GM18526 (cell line): ENCODE measurements around the gene SYNGR1.

Source experiments
- POLR2A ChIP-seq: IDR thresholded peaks from 3 replicates; pipeline ENCODE4 v1.6.1; 2011; ENCODE audit not compliant: insufficient read length; ENCODE audit errors: extremely low read depth

The SYNGR1 gene

GRCh38 chr22:39379756-39380730 lies 30.3 kb downstream of the SYNGR1 start:
- no peak for TF ChIP-seq POLR2A

GRCh38 chr22:39381009-39381755 lies 31.4 kb downstream of the SYNGR1 start:
- TF ChIP-seq POLR2A = no peak

DNA sequence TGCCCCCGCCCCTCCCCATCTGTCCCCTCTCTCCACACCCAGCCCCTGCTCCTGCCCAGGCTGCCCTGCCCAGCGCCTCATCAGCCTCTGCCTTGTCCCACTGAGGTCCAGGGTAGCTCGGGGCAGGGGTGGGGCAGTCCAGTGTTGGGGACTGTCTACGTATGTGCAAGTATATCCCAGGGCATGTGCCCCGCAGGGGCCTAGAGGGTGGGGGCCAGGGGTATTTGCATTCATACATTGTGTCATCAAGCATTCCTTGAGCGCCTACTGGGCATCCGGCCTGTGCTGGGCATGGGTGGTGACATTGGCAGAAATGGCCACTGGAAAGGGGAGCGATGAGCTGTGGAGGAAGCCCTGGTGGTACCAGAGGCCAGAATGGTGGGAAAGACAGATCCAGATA lies 32.1 kb downstream of the SYNGR1 start:
- no peak for TF ChIP-seq POLR2A

- TF ChIP-seq POLR2A = no peak
Measured at GRCh38 chr22:39382410-39382809, 32.6 kb downstream of the SYNGR1 start.

DNA sequence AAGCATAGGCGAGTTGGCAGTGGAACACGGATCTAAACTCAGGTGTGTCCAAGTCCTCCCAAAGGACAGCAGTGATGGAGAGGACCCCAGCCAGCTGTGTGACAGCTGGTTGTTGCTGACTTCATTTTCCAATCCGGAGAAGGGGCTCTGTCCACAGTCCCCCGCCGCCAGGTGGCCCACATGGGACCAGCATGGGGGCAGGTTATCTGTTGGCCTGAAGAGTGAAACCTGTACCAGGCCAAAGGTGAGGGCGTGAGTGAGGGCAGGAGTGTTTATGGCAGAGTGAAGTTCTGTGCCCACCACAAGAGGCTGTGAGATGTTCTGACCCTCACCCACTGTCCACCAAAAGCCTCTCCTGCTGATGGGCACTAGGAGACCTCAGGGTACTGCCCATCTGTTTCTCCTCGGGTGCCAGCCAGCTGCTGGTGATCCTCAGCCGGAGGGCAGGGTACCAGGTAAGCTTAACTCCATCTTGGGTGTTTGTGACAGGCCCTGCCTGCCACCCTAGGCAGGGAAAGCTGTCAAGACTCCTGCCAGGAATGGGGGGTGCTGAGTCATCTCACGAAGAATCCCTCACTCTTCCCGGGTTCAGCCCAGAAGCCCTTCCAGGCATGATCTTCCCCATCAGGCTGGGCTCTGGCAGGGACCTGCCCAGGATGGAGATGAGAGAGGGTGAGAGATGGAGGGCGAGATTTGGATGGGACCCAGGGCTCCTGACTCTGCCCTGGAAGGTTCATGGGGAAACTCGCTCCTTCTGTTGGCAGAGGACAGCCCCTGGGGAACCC lies 34.2 kb downstream of the SYNGR1 start:
- no peak for TF ChIP-seq POLR2A

DNA sequence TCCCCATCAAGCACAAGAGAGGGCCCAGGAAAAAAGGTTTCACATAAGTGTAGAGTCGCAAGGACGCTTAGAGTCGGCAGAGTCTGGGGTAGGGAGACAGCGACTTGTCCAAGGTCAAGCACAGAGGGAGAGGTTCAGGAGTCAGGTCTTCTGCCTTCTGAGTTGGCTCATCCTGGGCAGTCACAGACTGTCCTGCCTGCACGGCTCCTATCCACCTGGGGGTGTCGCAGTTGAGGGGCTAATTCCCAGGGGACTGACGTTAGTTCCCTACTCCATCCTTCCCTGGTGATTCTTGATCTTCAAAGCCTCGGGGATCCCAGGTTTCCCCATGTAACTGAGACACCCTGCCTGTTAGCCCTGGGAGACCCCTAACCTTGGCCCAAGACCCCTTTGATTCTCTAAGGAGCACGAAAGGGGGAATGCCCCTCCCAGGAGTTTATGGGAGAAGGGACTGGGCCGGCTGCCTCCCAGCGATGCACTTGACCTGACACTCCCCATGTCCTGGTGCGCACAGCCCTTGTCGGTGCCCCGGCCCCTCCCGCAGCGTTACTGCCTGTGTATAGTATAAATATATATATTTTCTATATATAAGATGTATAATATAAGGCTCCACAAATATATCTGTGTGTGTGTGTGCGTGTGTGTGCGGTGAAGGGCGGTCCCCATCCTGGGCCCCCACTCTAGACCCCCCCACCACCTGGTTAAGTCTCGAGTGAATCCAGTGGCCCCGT lies 35.1 kb downstream of the SYNGR1 start:
- no peak for TF ChIP-seq POLR2A

DNA sequence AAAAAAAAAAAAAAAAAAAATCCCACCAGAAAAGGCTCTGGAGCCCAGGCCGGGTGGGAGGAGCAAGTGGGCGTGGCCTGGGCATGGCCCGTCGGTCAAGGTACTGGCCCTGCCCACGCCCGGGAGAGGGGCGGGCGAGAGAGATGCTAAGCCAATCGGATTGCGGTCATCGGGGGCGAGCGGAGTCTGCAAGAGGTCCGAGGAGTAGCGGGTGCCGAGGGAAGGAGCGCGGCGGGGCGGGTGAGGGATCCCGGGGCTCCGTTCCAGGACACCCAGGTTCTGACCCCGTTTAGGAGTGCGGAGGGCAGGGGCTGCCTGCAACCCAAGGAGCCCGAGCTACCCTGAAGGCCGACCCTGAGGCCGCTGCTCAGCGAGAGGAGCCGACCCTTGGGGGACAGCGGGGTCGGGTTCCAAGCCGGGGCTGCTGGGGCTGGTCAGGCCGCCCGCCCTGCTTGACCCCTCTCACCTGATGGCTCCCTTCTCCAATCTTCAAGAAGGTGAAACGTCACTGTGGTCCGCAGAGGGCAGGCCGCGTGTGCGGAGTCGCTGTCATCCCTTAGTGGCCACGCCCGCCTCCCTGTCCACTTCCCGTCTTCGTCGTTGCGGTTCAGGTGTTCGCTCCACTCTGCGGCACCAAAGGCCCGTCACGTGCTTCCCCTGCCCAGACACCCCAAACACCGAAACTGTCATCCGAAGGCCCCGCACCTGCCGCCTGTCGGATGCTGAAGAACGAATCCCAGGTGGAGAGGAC lies 38.6 kb downstream of the SYNGR1 start:
- TF ChIP-seq POLR2A = peak; percentile 35

DNA sequence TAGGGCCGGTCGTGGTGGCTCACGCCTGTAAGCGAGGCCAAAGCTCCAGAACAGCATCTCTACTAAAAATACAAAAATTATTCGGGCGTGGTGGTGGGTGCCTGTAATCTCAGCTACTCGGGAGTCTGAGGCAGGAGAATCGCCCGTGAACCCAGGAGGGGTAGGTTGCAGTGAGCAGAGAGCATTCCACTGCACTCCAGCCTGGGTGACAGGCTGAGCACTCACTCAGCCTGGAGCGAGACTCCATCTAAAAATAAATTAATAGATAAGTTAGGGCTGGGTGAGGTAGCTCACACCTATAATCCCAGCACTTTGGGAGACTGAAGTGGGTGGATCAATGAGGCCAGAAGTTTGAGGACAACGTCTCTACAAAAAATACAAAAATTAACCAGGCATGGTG lies 39.6 kb downstream of the SYNGR1 start:
- no peak for TF ChIP-seq POLR2A

- no peak for TF ChIP-seq POLR2A
Measured at GRCh38 chr22:39392341-39392948, 42.7 kb downstream of the SYNGR1 start.

DNA sequence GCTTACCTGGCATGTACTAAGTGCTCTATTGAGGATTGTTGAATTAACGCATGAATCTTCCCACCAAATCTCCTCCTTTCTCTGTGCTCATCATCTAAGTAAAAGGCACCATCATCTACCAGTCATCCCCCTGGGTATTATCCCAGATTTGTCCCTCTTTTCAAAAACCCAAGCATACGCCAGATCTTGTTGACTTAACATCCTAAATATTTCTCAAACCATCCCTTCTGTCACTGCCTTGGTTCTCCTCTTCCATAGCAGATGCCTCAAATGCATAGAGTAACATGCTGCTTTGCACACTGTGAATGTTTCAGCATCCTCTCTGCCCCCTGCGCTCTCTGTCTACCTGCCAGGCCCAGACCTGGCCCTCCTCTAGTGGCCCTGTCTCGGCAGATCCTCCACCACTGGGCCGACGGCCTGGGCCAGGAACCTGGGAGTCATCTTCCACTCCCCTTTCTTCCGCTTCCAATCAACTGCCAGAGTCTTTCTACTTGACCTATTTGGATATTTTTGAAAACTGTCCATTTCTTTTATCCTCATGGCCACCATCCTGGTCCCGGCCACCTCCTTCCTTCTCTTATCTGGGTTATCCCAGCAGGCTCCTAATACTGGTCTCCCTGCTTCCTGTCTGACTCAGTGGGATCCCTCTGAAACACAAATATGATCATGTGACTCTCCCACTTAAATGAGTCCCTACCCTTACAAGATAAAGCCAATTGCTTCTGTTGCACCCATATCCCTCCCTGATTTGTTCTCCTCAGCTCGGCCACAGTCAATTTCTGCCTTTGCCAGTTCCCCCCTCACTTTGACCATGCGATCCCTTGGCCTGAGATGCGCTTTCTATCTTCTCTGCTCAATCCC lies 46.4 kb downstream of the SYNGR1 start:
- no peak for TF ChIP-seq POLR2A

DNA sequence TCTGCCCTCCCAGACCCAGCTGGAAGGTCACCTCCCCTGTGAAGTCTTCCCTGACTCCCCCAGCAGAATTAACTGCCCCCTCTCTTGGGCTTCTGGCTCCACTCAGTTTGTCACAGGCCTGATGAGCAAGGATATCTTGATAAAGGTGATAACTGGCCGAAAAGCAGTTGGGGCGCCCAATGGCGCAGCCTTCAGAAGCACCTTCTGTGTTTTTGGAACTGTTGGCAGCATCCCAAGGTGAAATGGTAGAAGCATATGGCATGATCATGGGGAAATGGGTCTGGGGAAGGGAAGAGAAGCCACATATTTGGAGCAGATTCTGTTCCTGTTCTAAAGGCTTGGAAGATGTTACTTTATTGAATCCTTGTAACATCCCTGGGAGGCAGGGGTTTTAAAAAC lies 47.0 kb downstream of the SYNGR1 start:
- TF ChIP-seq POLR2A = no peak

DNA sequence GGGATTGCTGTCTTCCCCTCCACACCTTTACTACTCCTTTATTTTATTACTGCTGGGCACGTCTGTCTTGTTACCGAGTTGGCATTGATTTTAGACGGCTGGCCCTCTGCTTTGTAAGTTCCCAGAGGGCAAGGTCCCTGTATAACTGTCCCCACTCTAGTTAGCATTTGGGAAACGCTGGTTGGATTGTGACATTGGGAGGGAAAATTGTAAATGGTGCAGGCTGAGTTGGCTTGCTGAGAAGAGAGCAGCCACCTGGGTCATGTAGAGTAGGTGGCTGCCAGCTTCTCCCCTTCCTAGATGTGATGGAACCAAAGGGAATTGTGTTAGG lies 51.5 kb downstream of the SYNGR1 start:
- no peak for TF ChIP-seq POLR2A
